Measurements from ENCODE around the gene THSD1.

THSD1 gene

DNA sequence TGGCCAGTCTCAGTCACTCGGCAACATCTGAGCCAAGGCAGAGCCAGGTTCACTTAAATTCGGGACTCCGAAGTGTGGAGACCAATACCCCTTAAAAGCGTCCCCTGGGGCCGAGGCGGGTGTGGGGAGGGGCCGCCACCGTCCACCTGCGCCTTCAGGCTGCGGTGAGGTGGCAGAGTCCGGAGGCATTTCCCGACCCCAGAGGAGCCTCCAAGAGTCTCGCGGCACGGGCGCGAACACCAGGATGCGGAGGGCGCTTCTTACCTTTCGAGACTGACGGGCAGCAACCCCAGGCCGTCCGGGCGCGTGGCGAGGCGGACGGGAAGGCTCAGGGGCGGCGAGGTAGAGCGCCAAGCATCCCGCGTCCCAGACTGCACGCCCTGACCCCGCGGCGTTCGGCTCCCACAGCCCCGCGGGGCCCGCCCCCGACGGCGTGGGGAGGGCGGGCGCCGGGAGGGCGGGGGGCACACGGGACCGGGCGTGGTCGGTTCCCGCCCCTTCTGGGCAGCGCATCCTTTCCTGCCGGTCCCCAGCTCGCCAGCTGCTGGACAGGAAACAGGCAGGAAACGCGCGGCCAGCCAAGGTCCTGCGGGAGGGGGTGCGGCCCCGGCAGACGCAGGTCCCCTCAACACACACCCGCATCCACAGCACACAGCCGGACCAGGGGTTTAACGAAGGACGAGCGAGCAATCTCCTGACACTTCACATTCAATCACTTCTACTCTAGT, at the start of gene THSD1:
THSD1 (minus strand) TSS at position 406 of the 728 bp plus-strand sequence. CDS start 3,572 bp downstream, outside the sequence.
- in situ Hi-C loops (cut with MboI; ENCODE audit: low sequenced_read_pairs) = no loop called here

DNA sequence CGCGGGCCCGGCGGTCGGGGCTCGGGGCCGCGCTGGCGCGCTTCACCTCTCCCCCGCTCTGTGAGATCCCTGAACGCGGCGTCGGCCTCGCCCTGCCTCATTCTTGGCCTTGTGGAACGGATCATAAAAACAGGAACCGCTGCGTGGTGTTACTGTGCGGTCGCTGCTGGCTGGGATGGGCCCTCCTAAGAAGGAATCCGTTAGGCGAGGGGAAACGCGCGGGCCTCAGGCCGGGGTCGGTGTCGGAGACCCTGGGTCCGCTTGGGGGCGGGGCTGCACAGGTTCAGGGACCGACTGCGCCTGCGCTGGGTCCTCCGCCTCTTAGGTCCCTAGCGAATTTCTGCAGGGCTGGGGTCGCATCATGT, 49.7 kb upstream of the THSD1 start:
- in situ Hi-C loops (cut with MboI; ENCODE audit: low sequenced_read_pairs) = no loop called here

DNA sequence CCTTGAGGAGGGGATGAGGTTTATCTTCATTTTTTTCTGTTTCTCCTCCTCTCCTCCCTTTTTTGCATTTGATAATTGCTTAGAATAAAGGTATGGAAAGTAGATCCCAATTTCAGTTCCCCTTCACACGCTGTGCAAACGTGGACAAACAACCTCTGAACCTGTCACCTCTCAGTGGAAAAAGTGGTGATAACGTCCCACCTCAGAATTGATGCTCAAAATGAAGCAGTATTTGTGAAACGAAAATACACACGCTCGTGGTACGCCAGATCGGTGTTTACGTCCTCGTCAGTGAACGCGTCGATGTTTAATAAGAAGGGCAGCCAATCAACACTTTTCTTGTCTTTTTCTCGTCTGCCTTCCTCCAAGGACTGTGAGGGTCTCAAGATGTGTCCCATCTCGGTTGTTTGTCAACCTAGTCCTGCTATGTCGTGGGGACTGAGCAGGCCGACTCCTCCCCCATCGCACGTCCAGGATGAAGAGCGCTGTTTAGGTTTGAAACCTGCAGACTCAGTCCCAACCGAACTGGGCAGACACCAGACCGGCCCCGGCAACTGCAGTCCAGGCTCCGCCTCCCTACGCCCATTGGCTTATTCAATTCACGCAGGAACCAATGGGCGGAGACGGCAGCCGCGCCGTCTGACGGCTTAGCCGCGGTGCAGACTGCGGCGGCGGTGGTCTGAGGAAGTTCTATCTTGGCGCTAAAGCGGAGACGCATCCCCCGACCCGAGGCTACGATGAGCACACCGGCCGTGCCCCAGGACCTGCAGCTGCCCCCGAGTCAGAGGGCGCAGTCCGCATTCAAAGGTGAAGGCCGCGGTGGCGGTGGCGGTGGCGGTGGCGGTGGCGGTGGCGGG, 49.1 kb upstream of the THSD1 start, which contains the start of gene CKAP2:
CKAP2 (plus strand) TSS at position 659 of the 857 bp plus-strand sequence; CDS start at position 738, 79 bp downstream.
- in situ Hi-C loops (cut with MboI; ENCODE audit: low sequenced_read_pairs) = no loop called here

- in situ Hi-C loops (cut with MboI; ENCODE audit: low sequenced_read_pairs) = no loop called here
Observed at GRCh38 chr13:52454459-52454819, 48.5 kb upstream of the THSD1 start.

GRCh38 chr13:52452470-52452869, 46.5 kb upstream of the THSD1 start:
- in situ Hi-C loops (cut with MboI; ENCODE audit: low sequenced_read_pairs) = no loop called here

GRCh38 chr13:52451135-52451804, 45.3 kb upstream of the THSD1 start:
- in situ Hi-C loops (cut with MboI; ENCODE audit: low sequenced_read_pairs) = no loop called here

DNA sequence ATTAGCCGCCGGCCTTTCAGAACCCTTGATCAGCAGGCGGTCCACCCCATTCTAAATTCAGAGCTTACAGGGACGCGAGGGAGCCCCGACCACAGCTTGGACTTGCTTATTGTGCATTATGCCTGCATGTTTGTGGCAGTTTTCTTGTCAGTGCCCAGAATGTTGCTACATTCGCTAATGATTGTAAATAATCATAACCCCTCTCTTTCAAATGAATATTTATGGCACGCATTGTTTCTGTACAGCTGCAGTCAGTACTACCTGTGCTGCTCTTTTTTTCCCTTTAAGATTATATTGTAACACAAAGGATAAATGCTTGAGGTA, 44.8 kb upstream of the THSD1 start:
- in situ Hi-C loops (cut with MboI; ENCODE audit: low sequenced_read_pairs) = no loop called here

DNA sequence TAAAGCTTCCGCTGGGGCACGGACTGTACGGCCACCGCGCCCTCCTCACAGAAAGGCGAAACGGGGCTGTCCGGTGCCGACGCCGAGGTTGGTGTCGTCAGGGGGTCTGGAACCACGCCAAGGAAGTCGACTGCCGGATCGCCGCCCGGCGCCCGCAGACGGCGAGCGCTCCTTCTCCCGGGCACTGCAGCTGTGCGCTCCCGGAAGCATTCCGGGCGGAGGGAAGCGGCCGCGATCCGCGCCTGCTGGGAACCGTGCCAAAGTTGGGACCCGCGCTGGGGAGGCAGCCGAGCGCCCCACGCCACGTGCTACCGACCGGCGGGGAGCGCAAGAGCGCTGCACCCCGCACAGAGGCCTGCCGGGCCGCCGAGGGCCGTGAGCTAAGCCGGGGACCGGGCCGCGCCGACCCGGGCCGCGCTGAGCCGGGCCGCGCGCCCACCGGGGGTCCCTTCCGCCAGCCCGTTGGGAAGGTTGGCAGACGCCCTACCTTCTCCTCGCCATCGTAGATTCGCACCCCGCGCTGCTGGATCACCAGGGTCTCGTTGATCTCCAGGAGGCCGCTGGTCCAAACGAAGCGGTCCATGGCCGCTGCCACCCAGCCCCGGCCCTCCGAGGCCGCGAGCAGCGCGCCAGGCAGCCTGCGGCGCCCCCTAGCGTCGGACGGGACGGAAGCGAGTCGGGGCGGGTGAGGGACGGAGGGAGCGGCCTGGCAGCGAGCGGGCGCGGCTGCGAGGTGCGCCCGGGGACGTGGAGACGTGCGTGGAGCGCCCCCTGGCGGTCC, 44.2 kb upstream of the THSD1 start, which contains the start of gene VPS36:
VPS36 (minus strand) TSS at position 623 of the 781 bp plus-strand sequence; CDS start at position 583, 40 bp downstream.
- in situ Hi-C loops (cut with MboI; ENCODE audit: low sequenced_read_pairs) = no loop called here

DNA sequence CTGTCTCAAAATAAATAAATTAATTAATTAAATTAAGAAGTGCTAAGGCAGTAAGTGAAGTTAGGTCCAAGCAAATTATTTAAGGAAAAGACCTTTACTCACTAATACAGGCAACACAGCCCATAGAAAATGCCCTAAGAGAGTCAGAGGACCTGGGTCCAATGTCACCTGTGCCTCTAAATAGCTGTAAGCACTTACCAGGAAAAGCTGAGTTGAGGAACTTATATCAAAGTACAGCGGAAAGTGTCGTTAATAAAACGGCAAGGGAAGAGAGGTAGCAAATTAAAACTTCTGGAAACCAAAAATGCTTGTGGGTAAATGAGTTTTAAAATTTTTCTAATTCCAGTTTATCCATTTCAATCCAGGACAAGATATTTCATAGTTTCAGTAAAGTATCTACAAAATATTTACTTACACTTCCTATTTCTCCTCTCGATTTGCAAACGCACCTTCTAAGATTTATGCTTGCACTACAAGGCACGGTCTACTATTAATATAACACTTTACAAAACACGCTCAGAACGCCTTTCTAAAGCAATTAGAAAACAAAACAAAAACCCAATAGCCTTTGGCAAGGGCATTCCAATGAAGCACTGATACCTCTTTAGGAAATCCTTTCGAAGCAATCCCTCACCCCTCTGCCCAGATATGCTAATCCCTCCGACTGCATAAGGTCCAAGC, 43.5 kb upstream of the THSD1 start:
- in situ Hi-C loops (cut with MboI; ENCODE audit: low sequenced_read_pairs) = no loop called here

DNA sequence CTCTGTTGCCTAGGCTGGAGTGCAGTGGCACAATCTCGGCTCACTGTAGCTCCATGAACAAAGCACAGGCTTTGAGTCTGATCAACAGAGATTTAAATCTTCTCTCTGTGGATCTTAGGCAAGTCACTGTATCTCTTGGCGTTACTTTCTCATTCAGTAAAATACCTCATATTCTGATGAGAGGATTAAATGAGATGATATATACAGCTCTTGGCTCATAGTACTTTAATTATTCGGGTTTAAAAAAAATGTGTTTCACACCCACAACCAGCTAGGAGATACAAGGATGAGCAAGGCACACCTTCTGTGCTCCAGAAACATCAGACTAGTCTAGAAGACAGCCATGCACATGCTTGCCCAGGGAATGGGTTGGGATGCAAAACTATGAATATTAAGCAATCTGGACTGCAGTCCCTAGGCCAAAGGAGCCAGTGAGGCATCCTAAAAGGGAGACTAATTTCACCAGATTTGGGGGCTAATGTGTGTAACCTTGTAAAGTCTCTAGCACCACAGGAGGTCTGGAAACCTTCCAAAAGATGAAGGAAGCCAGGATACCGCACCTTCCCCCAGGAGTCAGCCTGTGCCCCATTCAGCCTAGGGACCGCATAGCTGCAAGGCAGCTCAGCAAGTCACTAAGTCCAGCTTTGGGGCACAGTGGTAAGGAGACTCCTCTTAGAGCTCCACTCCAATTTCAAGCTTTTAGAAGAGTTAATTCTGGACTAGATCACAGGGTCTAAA, 42.0 kb upstream of the THSD1 start:
- in situ Hi-C loops (cut with MboI; ENCODE audit: low sequenced_read_pairs) = no loop called here

DNA sequence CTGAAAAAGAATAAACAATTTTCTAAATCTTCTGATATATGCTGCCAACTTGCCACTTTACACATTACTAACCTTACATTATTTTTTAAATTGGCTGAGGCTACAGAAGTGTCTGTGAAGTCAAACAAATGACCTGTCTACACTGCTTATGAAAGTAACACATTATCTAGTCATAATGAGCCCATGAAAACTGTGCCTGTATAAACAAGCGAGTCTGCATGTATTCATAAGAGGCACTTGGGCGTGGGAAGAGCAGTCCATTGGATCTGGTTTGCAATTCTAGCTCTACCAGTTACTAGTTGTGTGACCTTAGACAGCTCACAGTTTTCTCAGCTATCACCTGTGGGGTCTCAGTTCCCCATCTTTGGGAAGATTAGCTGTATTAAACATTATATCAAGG, 41.4 kb upstream of the THSD1 start:
- in situ Hi-C loops (cut with MboI; ENCODE audit: low sequenced_read_pairs) = no loop called here

DNA sequence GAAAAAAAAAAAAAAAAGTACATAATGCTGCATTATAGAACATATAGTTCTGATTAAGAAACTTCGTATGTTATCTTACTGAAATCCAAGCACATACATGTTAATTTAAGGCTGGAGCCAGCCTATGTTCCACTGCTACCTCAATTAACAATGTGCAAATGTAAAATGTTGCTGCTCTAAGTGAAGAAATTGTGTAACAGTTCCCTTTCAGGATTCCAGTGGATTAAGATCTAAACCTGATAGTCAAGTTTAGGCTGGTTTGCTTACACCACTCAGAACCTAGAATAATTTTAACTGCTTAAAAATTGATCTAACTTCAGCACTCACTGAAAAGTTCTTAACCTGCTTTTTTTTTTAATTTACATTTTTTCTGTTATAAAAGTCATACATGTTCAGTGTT, 40.3 kb upstream of the THSD1 start:
- in situ Hi-C loops (cut with MboI; ENCODE audit: low sequenced_read_pairs) = no loop called here

GRCh38 chr13:52432456-52432855, 26.5 kb upstream of the THSD1 start:
- in situ Hi-C loops (cut with MboI; ENCODE audit: low sequenced_read_pairs) = no loop called here

GRCh38 chr13:52428295-52428694, 22.3 kb upstream of the THSD1 start:
- in situ Hi-C loops (cut with MboI; ENCODE audit: low sequenced_read_pairs) = no loop called here

GRCh38 chr13:52421216-52421615, 15.2 kb upstream of the THSD1 start:
- in situ Hi-C loops (cut with MboI; ENCODE audit: low sequenced_read_pairs) = no loop called here

- in situ Hi-C loops (cut with MboI; ENCODE audit: low sequenced_read_pairs) = no loop called here
Observed at GRCh38 chr13:52419080-52419479, 13.1 kb upstream of the THSD1 start.

DNA sequence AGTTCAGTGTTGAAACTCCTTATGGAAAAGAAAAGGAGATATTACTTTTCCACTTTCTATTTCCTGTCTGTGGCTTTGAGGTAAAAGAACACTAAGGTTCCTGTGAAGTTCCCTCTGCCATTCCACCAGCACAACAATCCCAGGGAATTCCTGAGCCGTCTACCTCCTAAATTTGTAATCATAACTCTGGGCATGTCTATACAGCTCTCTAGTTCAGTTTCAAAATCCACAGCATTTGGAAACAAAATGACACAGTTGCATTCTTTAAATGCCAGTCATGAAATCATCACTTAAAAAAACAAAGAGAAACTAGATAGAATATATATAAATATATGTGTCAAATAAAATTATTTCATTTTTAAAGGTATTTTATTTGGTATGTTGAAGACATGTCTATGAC, 9.0 kb upstream of the THSD1 start:
- in situ Hi-C loops (cut with MboI; ENCODE audit: low sequenced_read_pairs) = no loop called here

GRCh38 chr13:52414051-52414450, 8.1 kb upstream of the THSD1 start:
- in situ Hi-C loops (cut with MboI; ENCODE audit: low sequenced_read_pairs) = no loop called here

DNA sequence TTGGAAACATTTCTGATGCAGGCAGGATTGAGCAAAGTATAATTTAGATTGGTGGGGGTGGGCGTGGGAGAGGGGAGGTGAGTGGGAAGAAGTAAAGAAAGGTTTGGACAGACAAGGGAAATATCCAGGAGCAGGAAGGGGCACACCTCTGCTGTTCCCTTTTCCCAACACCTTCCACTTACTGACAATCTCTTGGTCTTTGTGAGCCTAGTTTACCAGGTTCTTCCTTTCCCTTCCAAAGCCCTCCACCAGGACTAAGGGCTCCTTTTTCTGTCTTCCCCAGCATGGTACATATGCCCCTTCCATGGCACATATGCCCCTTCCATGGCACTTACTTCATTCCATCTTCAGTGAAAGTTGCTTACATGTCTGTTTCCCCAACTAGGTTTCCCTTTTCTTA, 6.2 kb upstream of the THSD1 start:
- in situ Hi-C loops (cut with MboI; ENCODE audit: low sequenced_read_pairs) = no loop called here

DNA sequence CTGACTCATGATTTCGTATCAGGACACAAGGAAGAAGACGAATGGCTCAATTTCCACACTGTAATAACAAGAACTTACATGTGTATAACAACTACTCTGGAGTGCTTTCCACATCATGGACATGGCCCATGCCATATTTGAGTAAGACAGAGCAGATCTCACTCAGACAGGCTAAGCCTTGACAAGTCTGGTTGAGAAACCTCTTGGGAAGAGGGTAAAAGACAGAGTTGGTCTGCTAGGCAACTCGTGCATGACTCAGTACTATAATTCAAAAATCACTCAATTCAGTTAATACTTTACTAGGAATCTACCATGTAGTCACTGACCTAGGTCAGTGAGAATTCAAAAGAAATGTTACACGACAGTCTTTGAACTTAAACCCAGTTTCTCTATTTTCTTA, 5.7 kb upstream of the THSD1 start:
- in situ Hi-C loops (cut with MboI; ENCODE audit: low sequenced_read_pairs) = no loop called here

All from hTERT RPE-1 (cell line).